Activated naive CD4-positive, alpha-beta T cell treated with anti-CD3 and anti-CD28 coated beads, Interleukin-2, amount 50 U/mL, for 16 hours (primary cell): ENCODE measurements around the gene PTGER4.

Source experiments
- DNase-seq: peaks from one replicate; pipeline ENCODE4 v3.0.0-alpha.2; 2020

Gene PTGER4

DNA sequence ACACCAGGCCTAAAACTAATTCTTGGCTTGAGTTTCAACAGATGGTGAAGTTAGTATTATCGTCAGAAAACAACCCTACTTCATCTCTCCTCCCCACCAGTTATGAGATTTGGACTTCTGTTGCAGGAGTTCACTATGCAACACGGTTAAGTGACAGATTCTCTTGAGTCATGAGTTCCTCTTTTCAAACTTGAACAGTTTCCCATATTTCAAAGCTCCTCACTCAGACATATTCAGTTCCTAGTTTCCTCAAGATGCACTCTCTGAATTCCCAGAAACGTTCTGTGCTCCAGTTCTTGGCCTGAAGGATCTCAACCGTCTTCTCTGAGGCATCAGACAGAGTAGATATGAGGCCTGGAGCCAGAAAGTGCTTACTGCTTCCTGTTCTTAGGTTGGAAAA, 7.3 kb upstream of the PTGER4 start:
- DNase-seq, result no peak

DNA sequence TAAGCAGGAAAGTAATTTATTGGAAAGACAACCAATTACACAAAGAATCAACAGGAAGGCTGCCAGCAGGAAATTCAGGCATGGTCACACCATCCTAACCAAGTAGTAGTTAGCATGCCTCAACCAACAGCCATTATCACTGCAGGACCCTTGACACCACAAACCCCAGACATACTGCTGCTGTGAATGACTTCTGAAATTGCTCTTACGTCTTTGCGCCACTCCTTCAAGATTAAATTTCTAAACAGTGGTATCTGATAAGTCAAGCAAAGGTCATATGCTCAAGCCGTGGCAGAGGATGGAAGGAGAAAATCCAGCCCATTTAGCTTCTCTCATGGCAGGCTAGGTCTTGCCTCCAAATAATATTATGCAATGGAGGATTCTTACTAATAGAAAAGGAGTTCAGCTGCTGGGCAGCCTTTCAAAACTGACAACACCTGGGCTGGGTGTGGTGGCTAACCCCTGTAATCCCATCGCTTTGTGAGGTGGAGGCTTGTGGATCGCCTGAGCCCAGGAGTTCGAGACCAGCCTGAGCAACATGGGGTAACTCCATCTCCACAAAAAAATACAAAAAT, 5.0 kb upstream of the PTGER4 start:
- DNase-seq, result no peak

DNA sequence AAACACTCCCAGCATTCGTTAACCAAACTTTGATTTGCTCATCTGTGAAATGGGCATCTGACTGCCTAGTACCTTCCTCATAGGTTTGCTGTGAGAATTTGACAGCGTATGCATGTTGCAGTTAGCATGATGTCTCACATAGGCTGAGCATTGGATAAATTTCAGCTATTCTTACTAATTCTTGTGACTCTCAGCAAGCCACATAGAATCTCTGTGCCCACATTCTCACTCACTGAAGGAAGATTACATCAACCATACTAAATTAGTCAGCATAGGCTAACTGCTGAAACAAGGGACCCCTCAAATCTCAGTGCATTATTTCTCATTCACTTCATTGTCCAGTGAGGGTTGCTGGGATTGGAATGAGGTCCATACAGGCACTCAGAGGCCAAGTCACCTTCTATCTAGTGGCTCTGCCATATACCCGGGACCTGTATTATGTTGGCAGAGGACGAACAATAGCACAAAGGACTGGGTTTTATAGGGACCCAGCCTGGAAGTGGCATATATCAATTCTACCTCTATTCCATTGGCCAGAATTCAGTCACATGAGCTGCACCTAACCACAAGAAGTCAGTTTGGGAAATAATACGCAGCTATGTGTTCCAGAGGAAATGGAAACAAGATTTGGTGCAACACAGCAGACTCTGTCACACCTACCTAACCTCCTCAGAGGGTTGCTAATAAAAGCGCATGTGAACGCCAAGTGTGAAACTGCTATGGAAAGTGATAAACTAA, 4.2 kb upstream of the PTGER4 start:
- DNase-seq, result no peak

DNA sequence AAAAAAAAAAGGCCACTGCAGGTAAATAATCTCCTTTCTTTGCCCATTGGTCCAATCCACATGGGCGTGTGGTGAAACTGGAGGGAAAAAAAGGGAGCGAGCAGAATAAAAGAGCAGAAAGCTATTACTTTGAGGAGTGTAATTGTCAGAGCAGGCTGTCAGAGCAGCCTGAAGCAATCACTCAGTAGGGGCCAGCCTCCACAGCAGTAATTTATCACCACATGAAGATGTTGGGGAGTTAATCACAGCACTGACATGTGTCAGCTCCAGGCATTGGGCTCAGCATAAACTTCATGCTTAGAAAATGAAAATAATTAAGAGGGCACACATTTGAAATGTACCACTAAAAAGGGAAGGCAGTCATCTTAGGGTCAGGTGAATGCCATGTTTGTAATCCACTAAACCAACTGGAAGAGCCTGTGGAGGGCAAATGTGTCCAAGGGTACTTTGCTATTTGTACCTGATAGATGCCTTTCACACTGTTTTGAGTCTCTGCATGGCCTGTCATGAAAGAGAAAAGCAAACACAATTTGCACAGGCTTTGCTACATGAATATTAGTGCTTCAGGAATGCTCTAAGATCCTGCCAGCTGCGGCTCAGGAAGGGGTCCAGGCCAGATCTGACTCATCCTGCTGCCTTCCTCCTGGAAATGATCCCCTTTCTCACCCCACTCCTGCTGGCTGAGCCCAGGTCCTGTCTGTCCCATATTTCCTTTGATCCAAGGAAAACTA, 2.9 kb upstream of the PTGER4 start:
- DNase-seq, result no peak

DNA sequence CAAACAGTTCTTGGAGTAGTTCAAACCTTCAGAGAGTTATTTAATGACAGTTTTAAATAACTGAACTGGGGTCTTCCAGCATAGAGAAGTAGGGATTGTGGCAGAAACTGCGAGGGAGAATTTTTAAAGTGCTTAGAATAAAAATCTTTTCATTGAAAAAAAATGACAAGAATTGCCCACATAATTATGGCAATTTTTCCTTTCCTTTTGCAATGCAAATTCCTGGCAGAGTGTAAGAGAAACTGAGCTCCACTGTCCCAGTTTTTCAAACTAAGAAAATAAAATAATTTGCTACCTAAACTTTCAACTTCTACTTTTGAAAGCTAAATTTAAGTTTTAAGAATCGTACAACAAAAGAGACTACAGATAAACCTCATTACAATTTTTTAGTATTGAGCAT, 2.3 kb upstream of the PTGER4 start:
- no peak for DNase-seq

DNA sequence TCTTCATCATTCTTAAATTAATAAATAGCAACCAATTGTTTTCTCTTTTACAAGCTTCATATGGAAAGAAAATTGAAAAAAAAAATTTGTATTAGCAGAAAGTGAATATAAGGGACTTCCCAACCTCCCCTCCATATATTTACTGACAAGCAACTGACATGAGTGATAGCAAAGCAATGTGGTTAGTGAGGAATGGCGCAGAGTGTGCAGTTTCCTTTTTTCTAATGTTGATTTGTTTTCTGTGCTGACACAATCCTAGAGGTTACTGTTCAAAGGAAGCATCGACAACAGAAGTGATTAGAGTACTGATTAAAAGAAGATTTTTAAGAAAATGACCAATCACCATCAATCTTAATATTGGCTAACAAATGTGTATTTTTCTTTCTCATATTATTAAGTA, 1.7 kb upstream of the PTGER4 start:
- DNase-seq, result no peak

DNA sequence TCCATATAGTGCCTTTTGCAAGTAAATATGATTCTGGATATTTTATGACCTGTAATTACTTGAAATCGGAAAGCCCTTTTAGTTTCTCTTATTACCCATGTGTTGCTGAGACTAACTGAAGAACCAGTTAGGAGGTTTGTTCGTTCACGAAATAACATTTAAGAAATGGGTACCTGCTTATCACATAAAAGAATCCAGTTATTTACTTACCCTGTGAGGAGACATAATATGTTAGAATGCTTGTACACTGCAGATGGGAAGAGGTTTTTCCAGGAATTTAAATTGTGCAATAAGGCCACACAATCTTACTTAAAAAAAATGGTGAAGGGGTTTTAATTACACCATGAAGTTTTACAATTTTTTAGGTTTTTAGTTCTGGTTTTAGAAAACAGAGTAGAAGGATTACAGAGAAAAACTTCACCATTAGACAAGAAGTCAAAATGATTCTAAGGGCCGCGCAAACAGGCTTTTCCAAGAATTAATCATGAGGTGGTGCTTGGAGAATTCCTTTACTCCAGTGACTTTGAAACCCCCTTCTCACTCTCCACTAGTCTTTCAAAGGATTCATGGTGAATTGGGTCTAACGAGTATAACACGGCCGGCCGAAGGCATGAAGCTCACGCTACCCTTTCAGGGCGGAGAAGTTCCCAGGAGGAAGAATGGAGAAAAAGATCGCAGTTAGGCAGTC, 1.1 kb upstream of the PTGER4 start:
- DNase-seq, result no peak

DNA sequence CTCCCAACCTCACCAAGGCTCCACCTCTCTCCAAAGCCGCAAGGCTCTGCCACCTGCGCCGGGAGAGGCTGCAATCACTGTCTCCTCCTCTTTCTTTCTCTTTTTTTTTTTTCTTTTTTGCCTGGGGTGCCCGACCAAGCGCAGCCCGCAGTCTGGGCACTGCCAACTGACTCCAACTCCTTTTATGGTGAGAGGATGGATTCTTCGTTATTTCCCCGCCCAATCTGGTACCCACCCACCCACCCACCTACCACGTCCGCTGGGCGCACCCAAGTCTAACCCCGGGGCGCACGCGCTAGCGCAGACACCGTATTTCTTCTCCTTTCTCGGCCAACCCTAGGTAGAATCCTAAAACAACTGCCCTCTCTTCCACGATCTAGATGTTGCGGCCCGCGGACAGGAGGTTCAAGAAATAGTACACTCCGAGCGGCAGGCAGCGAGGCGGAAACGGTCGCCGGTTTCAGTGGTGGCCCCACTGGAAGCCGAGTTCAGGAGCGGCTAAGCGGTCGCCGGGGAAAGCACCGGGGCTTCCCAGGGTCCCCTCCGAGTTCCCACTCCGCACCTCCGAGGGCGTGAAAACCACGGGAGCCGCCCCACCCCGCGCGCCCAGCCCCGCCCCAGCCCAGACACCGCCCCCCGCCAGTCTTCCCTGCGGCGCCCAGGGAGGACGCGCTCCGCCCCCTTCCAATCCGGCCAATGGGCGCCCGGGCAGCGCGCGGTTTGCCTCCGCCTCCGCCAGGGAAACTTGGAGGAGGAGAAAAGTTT, 385 bp upstream of the PTGER4 start:
- peak; percentile 93 for DNase-seq

DNA sequence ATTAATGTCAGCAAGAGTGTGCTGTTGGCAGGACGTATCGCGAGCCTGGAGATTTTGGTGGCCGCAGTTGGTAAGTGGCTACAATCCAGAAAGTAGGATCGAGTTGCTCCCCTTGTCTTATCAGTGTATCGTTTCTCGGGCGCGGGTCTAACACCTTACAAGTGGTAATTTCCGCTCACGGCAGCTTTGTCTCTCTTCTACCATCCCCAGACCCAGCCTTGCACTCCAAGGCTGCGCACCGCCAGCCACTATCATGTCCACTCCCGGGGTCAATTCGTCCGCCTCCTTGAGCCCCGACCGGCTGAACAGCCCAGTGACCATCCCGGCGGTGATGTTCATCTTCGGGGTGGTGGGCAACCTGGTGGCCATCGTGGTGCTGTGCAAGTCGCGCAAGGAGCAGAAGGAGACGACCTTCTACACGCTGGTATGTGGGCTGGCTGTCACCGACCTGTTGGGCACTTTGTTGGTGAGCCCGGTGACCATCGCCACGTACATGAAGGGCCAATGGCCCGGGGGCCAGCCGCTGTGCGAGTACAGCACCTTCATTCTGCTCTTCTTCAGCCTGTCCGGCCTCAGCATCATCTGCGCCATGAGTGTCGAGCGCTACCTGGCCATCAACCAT, 1.1 kb downstream of the PTGER4 start:
- peak; percentile 60 for DNase-seq

DNA sequence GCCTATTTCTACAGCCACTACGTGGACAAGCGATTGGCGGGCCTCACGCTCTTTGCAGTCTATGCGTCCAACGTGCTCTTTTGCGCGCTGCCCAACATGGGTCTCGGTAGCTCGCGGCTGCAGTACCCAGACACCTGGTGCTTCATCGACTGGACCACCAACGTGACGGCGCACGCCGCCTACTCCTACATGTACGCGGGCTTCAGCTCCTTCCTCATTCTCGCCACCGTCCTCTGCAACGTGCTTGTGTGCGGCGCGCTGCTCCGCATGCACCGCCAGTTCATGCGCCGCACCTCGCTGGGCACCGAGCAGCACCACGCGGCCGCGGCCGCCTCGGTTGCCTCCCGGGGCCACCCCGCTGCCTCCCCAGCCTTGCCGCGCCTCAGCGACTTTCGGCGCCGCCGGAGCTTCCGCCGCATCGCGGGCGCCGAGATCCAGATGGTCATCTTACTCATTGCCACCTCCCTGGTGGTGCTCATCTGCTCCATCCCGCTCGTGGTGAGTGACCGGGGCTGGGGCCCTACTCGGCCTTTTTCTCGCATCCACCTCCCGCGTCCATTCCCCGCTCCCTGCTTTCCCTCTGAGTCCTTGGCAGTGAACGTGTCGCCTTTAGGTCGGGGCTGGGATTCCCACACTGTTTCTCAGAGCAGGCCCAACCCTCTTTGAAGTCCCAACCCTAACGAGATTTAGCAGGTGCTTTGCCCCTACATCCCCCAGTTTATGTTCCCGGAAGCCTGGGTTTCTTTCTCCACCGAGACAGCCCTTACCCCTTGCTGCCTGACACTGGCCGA, 1.8 kb downstream of the PTGER4 start:
- peak; percentile 50 for DNase-seq

DNA sequence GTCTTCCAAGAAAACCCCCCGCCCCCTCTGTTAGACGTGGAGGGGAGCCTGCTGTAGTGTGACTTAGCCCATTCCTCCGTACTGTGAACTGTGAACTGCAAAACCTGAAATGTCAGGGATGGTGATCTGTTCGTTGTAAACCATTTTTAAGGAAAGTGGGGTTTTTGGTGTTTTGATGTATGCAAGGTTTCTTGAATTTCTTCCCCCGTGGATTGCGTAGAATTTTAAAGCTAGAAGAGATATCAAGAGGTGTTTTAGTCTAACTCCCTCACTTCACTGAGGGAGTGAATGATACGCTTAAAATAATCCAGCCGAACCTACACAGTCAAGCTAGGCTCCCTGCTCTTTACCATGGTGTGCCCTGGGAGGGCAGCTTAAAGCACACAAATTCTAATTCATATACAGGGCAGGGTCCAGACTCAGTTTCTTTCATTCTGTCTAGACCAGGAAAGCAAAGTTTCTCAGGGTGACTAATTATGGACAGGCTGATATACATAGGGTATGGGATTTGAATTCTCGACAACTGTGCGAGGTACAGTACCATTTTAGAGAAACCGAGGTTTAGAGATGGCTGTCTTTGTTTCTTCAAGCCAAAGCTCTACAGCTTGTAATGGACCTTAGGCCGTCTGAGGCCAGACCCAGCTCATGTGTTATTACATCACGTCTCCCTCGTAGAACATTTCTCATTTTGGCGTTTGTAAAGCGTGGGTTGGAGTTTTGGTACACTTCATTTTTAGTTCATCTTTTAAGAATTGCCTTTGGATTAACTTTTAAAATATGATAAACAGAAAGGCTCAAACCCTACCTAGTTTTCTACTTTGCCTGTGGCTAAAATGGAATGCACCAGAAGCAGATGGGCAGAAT, 2.7 kb downstream of the PTGER4 start:
- no peak for DNase-seq

DNA sequence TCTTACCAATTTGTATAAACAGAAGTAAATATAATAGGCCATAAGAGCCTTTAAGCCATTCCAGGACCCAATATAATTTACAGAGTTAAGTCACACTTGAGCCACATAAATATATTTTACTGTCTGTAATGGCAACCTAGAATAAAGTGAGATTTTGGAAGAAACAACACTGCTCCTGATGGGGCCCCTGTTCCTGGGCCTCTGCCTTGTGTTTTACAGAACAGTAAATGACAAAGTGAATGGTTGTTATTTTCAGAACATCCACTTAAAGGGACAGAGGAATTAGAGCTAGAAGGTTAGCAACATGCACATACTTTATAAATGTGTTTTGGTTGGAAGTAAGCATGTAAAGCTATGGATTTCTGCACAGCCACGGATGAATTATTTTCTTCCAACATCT, 3.6 kb downstream of the PTGER4 start:
- no peak for DNase-seq

DNA sequence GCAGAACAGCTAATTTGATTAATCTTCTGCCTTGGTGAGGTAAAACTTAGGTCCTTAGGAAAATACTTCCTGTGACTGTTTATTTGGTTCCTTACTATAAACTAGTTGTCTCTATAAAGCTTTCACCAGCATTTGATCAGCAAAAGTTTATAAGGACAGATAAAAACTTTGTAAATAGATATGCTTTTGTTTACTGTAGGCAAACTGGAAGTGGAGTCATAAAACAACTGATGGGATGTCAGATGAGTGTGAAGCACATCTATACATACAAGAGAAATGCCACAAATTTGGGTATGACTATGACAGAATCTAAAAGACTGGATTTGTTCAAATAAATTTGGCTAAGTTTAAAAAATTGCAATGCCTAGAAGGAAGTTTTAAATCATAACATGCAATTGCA, 5.5 kb downstream of the PTGER4 start:
- DNase-seq, result no peak

DNA sequence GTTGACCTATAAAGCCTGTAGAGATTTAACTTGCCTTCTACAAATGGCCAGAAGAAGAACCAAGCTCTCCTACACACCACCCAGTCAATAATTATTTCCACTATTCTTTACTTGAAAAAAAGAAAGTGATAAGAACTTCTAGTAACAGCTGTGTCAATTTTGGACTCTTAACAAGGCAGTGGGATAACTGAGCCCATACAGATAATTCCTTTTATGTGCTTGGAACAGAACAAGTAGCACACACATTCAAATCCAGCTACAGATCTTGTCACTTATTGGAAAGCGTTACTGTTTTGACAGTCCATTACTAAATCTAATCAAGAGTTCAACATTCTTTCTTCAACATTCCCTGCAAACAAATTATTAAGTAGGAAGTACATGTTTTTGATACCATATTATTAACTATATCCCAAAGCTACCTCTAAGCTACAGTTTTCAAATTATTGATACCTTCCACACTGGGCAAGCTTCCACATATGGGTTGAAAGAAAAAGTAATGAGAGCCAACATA, 6.3 kb downstream of the PTGER4 start:
- DNase-seq, result no peak

DNA sequence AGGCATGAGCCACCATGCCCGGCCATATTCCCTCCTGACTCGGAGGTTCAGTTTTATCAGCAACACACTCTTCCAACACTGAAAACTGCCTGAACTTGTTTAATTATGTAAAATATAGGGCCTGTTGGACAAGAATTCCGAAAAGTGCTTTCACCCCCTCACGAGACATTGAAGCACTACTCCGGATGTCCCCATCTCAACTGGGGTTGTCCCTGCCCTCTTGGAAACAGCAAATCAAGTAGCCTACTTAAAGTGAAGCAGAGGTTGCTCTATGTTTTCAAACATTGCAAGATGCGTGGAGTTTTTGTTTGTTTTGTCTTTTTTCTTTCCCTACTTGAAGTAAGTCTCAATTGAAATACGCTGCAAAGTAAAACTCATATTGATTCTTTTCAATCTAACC, 7.6 kb downstream of the PTGER4 start:
- DNase-seq, result no peak

DNA sequence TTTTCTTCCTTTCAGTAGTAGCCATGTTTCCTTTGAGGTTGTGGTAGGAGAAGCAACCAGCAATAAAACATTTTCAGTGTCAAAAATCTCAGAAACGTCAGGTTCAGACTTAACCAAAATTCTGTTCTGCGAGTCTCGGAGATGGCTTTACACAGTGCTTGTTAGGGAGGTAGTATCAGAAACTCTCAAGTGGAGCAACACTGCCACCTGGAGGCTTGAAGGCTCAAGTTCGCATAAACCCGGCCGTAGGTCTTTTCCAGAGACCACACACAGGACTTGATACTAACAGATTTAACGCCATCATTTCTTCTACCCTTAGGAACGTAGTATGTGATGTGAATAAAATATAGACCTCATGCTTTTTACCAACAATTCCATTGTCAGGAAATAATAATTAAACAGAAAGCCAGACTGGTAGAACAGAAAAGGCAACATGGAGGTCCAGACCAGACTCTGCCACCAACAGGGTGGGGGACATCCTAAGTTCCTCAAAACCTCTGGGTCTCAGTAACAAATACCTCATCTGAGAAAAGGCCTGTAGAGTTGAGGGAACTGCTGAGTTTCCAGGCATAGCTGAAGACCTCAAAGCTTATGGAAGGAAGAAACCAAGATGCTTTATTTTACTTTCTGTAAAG, 8.5 kb downstream of the PTGER4 start:
- peak; percentile 84 for DNase-seq

DNA sequence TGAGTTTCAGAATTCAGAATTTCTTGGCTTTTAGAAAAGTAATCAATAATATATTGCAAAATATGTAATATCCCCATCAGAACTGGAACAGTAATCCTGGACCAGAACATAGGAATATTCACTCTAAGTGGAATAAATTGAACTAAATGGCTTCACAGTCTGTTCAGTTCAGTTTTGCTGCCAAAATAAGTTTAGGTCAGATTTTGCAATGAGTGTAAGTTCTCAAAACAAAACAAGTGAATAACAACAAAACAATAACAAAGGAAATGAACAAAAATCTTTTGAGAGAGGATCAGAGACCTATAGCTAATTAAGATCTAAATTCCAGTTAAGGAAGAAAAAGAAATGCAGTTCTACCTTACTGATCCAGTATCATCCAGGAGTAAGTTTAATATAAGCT, 9.3 kb downstream of the PTGER4 start:
- no peak for DNase-seq

DNA sequence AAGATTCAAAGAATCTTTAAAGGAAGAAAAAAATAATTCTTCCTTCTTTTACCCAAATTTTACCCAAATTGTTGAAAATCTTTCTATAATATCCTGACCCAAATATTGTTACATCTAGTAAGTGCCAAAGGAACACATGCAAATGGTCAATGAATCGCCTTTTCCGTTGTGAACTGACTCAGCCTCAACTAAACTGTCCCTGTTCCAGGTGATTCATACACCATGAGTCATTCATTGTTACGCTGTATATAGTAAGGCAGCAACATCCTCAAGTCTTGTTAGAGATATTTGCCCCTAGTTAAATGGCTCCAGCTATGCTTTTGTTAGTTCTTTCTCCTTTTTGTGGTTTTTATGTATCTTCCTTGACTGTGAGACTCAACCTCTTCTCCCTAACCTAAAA, 9.7 kb downstream of the PTGER4 start:
- peak; percentile 41 for DNase-seq

DNA sequence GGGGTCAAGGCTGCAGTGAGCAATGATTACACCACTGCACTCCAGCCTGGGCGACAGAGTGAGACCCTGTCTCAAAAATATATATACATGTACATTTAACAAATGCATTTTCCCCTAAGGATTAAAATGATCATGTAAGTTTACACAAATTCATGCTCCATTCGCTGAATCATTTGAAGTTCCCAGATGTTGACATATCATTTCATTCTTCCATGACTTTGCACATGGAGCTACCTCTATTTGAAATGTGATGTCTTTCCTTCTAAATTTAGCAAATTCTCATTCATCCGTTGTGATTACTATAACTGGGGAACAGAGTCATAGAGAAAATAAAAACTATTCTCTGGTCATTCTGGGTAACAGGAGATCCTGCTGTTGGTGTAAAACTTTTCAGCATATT, 10.6 kb downstream of the PTGER4 start:
- no peak for DNase-seq

DNA sequence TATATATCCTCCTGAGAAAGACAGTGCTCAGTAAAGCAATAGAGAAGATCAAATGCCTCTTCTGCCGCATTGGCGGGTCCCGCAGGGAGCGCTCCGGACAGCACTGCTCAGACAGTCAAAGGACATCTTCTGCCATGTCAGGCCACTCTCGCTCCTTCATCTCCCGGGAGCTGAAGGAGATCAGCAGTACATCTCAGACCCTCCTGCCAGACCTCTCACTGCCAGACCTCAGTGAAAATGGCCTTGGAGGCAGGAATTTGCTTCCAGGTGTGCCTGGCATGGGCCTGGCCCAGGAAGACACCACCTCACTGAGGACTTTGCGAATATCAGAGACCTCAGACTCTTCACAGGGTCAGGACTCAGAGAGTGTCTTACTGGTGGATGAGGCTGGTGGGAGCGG, 12.2 kb downstream of the PTGER4 start:
- DNase-seq, result no peak
